ENCODE measurements around the gene MACROD2.

Gene MACROD2

DNA sequence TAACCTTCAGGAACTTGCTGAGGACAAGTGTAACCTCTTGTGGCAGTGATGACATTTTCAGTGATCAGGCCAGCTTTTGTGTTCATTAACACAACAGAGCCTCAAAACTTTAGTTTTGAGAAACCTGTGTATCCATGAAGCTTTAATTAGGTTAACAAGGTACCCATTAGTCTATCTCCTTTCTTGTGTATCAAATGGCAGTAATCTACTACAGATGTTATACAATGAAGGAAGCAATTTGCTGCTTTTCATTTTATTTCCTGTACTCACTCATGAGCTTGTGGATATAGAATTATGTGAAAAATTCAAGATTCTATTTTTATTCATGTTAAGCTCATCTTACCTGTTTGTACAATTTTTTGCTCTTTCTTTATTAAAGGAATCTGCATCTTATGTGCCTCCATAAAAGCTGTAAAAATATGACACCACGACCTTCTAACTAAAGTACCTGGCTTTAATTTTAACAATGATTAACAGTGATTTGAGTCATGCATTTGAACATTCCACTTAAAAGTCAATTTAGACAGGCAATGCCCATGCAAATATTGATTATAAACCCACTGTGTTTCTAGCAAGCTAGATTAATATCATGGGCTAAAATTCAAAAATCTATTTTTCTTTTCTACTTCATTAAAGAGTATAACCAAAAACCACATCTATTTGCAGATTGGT, 1680.6 kb downstream of the MACROD2 start:
- no peak for DNase-seq

DNA sequence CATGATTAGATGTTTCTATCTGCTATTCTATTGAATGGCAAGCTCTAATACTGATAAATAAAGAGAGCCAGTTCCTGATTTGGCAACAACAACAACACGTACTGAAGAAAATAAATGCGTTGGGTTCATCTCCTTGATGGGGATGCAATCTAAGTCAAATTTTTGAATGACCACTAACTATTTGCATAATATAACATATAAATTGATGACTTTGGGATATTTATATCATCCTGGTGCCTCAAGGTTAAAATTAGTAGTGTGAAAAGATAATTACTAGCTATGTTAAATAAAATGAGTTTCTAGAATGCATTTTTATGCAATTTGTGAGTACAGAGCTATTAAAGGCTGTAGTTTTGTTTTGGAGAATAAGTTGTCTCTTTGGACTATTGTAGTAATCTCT, 1681.5 kb downstream of the MACROD2 start:
- DNase-seq, result no peak

DNA sequence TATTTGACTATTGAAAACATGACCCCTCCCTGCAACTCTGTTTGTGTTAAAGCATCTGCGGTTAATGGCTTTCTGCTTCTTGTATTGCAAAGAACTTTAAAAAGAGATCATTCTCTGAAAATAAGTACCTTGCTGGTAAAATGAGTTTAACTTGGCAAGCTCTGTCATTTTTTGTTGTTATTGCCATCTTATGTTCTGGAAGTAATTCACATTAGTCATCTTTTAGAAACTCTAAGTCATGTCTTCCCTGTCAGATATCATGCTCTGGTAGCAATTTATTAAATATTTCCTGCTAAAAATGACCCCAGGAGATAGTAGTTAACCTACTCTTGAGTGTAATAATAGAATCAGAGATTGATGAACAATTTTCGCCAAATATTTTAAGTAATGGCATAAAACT, 1687.4 kb downstream of the MACROD2 start:
- DNase-seq, result no peak

DNA sequence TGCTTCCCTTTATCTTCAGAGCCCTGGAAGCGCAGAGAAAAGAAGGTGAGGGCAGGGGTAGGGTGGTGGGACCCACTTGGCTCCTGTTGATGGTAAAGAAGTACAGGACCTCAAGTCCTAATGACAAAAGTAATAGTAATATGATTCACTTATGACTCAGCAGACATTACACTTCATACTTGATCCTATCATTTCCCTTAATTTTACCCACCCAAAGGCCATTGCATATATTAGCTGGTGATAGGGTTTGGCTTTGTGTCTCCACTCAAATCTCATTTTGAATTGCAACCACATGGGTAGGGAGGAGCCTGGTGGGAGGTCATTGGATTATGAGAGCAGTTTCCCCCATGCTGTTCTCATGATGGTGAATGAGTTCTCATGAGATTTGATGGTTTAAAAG, 1697.3 kb downstream of the MACROD2 start:
- DNase-seq, result no peak

DNA sequence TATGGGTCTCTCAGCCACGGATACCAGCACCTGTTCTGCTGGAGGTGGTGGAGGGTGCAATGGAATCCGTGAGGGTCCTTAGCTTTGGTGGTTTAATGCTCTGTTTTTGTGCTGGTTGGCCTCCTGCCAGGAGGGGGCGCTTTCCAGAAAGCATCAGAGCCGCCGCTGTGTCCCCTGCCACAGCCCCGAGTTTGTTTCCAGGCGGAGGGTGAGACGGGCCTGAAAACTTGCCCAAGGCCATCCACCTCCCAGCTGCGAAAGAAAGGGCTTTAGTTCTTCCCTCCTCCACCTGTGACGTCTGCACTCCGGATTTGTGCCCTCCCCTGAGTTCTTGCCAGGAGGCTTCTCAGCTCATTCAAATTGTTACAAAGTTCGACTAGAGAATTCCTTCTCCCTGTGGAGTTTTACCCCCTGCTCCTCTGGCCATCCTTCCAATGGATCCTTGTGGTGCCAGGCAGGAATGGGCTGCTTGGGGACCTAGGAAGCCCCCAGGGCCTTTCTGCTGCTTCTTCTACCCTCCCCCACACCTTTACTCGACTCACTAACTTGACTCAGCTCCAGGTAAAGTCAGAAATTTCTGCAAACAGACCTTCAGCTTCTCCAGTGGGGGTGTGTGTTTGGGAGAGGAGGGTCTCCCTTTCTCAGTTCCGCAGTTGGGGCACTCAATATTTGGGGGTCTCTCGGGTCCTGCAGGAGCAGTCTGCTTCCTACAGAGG, 1704.3 kb downstream of the MACROD2 start:
- DNase-seq, result no peak

DNA sequence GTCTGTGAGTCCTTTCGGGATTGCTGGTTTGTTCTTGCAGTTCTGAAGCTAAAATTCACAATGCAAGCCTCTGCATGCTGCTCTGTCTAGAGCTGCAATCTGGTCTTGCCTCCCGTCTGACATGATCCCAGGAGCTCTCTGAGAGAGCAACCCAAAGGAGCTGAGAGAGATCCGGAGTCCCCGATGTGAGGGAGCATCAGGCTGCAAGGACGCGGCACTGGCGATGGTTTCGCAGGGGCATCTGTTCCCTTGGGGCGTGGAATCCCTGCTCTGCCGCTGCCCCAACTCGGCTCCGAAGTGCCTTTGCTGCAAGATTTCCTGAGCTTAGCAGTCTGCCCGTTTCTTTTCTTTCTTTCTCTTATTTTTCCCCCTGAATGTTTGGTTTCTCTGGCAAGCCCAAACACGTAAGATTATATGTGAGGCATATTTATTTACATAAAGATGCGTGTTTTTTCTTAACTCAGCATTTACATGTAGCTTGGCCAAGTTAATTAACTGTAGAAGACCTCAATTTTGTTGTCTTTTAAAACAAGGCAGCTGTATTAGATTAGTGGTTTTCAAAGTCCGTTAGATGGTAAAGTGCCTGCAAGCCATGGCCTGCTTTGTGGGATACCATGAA, 1704.9 kb downstream of the MACROD2 start:
- DNase-seq, result no peak

DNA sequence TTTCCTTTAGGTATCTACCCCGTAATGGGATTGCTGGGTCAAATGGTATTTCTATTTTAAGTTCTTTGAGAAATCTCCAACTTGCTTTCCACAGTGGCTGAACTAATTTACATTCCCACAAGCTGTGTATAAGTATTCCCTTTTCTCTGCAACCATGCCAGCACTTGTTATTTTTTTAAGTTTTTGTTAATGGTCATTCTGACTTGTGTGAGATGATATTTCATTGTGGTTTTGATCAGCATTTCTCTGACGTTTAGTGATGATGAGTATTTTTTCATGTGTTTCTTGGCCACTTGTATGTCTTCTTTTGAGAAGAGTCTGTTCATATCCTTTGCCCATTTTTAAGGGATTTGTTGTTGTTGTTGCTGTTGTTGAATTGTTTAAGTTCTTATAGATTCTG, 1706.8 kb downstream of the MACROD2 start:
- DNase-seq, result no peak

DNA sequence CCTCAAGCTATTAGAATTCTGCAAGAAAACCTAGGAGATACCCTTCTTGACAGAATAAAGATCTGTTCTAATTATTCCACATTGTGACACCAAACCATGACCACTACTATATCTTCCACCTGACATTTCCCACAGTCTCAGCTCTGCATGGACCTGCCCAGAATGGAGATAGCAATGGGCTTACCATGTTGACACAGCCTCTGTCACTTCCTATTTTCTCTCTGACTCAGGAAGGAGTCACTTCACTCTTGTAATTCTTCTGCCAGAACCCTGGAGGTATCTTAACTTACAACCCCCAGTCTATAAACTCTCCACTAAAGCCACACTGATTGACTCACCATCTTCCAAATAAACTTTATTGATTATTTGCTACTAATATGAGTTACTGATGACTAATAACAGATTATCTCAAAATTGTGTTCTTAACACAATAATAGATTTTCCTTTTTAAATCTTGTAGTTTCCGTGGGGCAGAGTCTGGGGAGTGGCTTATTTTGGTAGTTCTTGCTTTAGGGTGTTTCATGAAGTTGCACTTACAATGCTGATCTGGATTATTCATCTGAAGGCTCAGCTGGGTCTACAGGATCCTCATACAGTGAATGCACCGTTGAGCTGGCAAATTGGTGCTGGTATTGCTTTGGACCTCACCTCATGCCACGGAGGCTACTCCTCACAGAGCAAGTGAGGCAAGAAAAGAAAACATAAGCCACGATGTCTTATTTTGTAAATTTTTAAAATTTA, 1708.0 kb downstream of the MACROD2 start:
- no peak for DNase-seq

DNA sequence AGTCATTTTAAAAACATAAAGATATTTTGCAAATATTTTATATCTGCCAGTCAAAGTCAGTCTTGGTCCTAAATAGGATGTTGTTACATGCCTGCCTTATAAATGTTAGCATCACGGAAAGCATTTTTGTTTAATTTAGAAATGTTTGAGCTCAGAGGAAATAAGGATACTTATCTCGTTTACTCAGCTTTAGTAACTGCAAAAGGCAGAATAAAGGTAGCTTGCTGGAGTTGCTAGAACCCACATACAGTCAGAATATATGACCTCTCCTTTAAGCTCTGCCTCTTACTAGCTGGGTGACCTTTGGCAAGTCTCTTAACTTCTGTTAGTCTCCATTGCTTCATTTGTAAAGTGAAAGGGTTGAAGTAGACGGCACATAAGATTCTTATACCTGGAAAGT, 1710.7 kb downstream of the MACROD2 start:
- no peak for DNase-seq

DNA sequence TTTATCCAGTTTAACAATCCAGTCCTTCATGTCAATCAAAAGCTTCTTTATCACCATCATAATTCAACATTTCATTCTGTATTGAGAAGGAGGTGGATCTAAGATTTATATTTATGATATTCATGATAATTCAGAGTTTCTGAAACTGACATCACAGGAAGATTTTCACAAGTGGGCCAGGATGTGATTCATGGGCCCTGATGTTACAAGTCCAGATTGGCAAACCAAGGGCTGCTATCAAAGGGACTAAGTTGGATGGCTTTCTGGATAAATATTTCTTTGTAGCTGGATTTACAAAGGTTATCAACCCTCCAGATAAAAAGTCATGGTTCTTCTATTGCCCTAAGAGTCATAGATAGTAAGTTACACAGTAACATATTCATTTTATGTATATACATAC, 1711.4 kb downstream of the MACROD2 start:
- DNase-seq, result no peak

DNA sequence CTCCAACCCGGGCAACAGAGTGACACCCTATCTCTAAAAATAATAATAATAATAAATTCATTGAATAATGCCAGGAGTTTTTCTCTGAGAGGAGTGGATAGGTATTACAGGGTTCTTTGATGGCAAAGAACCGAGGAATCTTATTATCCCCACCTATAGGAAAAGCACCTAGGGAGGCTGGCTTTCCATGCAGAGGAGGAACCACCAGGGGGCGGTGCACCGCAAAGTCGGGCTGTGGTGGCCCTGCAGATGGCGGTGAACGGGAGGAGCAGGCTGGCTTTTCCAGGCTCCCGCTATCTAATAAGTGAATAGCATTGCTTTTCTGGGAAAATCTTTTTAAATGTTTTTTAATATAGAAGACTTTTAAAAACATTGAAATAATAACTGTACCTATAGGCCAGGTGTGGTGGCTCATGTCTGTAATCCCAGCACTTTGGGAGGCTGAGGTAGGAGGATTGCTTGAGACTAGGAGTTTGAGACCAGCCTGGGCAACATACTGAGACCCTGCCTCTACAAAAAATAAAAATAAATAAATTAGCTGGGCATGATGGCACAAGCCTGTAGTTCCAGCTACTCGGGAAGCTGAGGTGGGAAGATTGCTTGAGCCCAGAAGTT, 1713.8 kb downstream of the MACROD2 start:
- no peak for DNase-seq

DNA sequence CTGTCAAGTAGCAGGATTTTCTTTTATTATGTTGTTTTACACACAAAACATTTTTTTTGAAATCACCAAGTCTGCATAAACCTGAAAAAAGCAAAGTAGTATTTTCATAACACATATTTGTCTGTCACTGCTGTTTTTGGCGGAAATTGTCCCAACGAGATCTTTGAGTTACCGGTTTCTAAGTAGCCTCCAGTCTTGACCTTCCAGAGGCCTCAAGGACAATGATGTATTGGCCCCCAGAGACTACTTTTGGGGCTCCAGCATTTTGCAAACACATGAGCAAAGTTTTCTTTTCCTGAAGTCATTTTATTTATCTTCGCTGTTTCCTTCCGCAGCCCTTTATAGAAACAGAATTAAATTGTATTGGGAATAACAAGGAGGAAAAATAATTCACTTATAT, 1715.3 kb downstream of the MACROD2 start:
- DNase-seq, result no peak

DNA sequence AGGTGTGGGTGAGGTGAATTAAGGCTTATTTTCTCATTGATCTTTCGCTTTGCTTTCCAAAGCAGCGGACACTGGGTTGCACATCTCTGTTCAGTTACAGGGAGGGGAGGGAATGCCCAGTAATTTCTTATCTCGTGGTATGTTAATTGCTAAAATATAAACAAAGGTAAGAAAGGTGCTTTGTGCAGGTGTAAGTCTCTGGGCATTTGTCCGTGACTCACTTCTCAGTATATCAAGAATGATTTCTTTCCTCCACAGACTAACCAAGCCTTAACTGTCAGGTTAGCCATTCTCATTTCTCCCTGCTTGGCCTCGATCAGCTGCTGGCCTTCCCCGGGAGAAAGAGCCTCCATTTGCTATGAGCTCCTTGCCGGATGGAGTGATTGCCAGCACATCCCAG, 1715.9 kb downstream of the MACROD2 start:
- DNase-seq, result no peak

DNA sequence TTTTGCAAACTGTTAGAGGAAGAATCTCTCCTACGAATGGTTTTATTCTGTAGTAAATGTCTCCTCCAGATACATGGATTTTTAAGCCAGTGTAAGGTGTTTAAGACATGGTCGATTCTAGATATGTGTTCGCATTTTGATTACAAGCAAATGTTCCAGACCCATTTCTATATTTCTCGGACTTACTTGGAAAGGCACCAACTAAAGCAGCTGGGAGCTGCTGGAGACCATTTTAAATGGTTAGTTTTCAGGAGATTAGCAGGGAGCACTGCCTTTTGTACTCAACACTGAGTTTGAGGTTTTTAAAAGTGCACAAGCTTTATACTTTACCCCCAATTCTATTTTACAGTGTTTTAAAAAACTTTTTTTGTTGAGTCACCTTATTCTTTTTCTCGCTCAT, 1720.9 kb downstream of the MACROD2 start:
- no peak for DNase-seq

DNA sequence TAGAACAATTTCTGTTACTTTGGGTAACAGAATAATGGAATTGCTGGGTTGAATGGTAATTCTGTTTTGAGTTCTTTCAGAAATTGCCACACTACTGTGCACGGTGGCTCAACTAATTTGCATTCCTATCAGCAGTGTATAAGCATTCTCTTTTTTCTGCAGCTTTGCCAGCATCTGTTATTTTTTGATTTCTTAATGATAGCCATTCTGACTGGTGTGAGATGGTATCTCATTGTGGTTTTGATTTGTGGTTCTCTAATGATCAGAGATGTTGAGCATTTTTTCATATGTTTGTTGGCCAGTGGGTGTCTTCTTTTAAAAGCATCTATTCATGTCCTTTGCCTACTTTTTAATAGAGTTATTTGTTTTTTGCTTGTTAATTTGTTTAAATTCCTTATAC, 1731.1 kb downstream of the MACROD2 start:
- DNase-seq, result no peak

DNA sequence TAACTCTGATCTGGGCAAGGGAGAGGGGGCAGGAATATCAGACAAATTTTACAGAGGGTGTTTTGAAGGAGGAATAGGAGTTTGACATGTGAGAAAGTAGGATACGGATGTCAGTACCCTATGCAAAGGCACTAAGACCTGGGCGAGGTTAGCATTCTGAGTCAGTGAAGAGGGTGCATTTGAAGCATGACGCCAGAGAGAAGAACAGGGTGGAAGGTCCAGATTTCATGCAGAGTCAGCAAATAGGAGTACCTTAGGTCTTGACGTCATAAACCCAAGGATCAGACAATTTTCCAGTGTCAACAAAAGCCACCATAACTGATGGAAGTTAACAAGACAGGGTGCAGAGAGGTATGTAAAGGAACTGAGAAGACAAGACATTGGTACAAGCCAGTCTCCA, 1738.7 kb downstream of the MACROD2 start:
- no peak for DNase-seq

DNA sequence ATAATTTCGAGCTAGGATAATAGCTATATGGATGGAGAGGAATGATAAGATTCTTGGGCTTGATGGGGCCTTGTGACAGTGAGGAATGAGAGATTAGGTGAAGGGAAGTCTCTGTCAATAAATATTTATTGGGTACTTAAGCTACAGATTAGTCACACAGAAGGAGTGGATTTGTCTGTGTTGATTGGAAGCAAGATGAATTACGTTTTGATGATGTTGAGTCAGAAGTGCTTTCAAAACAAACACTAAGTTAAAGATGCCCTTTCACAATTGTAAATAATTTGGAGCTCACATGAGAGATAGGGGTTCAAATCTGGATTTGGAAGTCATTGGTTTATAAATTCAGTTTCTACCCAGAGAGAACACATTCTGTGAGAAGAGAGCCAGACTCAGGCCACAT, 1743.7 kb downstream of the MACROD2 start:
- no peak for DNase-seq

DNA sequence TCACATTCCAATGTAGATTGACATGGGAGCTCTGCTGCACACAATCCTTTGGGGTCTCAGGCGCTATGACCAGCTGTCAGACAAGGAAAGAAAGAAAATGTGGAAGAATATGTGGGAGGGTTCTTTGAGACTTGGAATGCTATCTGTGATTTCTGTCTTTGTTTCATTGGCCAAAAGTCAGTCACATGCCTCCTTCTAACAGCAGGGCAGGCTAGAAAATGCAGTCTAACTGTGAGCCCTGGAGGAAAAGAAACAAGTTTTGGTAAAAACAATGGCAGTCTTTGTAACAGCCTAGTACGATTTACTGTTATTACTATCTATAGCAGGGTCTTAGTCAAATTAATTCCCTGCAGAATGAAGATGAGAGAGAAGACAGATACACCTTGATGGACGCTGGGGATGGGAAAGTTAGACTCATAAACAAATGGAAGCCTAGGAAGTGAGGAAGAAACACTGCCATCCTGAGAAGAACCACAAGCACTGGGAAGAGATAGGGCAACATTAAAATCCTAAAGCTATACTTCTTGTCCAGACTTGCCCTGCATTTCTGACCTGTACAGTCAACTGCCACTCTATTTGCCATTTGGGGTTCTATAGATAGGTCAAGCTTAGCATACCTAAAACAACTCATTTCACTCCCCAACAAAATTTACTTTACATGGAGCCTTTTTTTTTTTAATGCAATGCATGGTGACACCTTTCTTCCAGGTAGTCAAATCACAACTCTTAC, 1744.9 kb downstream of the MACROD2 start:
- DNase-seq, result no peak

DNA sequence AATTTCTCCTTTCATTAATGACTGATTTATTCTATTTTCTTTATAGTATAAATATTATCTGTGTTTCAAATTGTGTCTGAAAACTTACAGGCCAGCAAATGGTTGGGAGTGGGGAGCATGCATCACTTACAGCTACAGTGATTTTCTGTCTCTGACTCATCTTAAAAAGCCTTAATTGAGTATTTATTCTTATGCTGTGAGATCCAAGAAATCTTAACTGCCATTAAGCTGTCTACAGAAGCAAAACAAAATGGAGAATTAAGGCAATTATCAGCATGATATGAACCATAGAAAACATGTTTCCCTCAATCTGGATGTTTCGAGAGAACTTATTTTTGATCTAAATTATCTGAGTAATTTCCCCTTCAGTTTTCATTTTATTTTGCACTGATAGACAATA, 1746.8 kb downstream of the MACROD2 start:
- DNase-seq, result no peak

DNA sequence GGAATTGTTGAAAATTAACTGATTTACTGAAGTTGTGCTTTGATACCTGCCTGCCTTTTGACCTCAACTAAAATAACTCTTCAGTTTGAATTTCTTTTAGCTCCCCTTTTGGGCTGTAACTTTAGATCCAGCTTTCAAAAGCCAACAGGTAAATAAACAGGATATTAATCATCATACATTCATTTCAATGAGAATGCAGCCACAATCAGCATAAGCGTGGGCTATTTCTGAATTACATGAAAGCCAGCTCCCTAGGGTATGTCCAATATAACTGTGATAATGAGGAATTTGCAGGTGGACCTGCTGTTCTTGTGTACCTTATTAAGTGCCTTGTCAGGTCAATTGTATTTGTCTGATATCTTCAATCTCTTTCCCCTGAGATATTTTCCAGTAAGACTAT, 1747.3 kb downstream of the MACROD2 start:
- DNase-seq, result no peak

DNA sequence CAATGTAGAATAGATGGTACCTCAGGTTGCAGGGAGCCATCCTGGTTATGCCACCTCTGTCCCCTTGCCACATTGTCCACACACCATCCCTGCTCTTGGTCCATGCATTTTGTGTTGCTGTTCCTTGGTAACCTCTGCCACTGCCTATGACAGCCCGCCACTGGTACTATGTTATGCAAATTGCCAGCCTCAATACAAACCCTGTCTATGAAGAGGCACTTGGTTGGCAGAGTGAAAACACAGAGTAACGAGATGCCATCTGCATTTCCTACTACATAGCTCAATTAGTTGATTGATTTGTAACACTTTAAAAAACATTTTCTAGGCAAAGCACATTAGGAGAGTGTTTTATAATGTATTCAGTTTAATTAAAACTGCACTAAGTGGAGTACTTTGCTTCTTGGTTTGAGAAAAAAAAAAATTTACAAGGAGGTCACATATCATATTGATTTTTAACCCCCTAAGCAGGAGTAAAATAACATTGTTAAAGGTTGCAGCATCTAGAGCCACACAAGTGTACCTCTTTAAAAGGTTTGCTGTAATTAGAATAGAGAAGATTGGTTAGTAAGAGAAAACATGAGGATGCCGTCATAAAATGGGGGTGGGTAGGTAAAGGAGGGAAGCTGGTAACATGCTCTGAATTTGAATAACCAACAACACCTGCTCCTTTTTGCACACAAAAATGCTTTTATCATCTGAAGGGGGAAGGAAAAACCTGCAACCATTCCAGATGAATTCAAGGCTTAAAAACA, 1760.9 kb downstream of the MACROD2 start:
- no peak for DNase-seq

DNA sequence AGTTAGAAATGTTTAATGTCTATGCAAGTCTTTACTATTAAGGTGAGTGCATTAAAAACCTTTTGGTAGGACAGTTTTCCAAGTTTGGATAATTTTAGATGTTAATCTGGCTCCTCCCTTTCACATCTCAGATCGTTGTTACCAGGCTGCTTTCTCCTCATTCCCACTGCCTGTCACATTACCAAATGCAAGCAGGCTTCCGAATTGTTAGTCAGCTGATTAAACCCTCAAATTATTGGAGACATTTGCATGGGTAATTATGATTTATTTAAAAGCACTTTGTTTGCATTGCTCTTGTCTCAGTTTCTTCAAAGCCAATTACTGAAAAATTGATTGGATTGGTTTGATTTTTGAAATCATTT, 1761.4 kb downstream of the MACROD2 start:
- DNase-seq, result no peak

All from right forelimb (tissue), 1 donor.